Mesenchymal stem cell (in vitro differentiated cells and primary cell): ENCODE data around the gene CNPPD1.
"Not testable (repeated sequence)": the region's sequence is repeated elsewhere in the genome, so short reads cannot be mapped to it uniquely, and the experiment has no call there.

Experiments
- DNase-seq: peaks from one replicate; pipeline ENCODE4 v3.0.0-alpha.2; 2013
- H2AFZ ChIP-seq: one replicate; pipeline ENCODE4 v1.6.1; 2013; ENCODE audit warnings: low read depth, mild to moderate bottlenecking, control low read depth, inconsistent platforms, low read length, moderate library complexity
- H2AK5ac ChIP-seq: 2 replicates; pipeline ENCODE4 v1.6.1; 2013; ENCODE audit warnings: low read length, moderate library complexity, mild to moderate bottlenecking, inconsistent platforms; ENCODE audit not compliant: severe bottlenecking
- H2BK120ac ChIP-seq: one replicate; pipeline ENCODE4 v1.6.1; 2013; ENCODE audit warnings: low read depth, mild to moderate bottlenecking, inconsistent platforms, low read length, moderate library complexity
- H2BK12ac ChIP-seq, 2 experiments: one replicate each; pipeline ENCODE4 v1.6.1; 2013; ENCODE audit warnings: inconsistent platforms in 2 of 2, low read length in 2 of 2, mild to moderate bottlenecking in 2 of 2, moderate library complexity in 2 of 2, control low read depth in 1 of 2
- H2BK15ac ChIP-seq: one replicate; pipeline ENCODE4 v1.6.1; 2013; ENCODE audit warnings: mild to moderate bottlenecking, low read depth, inconsistent platforms; ENCODE audit not compliant: poor library complexity, severe bottlenecking
- H2BK5ac ChIP-seq: 2 replicates; pipeline ENCODE4 v1.6.1; 2013; ENCODE audit warnings: low read depth, mild to moderate bottlenecking, low read length, control low read depth, inconsistent platforms; ENCODE audit not compliant: poor library complexity, severe bottlenecking
- H3K14ac ChIP-seq, 2 experiments: one replicate each; pipeline ENCODE4 v1.6.1; 2013; ENCODE audit warnings: inconsistent platforms in 2 of 2, low read length in 2 of 2, control low read depth in 1 of 2, mild to moderate bottlenecking in 1 of 2, moderate library complexity in 1 of 2
- H3K18ac ChIP-seq, 2 experiments: one replicate each; pipeline ENCODE4 v1.6.1; 2013; ENCODE audit warnings: inconsistent platforms in 2 of 2, low read length in 2 of 2, control low read depth in 1 of 2, low read depth in 1 of 2, mild to moderate bottlenecking in 1 of 2
- H3K23ac ChIP-seq, 2 experiments: one replicate each; pipeline ENCODE4 v1.6.1; 2013; ENCODE audit warnings: inconsistent platforms in 2 of 2, low read length in 2 of 2, mild to moderate bottlenecking in 2 of 2, moderate library complexity in 2 of 2, control low read depth in 1 of 2
- H3K27ac ChIP-seq: 2 replicates; pipeline ENCODE4 v1.5.1; 2013; ENCODE audit warnings: mild to moderate bottlenecking, moderate library complexity, low read length, control low read depth, inconsistent platforms; ENCODE audit not compliant: poor library complexity, severe bottlenecking
- H3K27me3 ChIP-seq, 2 experiments: 2 replicates each; pipeline versions ENCODE4 v1.6.1 to v1.7.0; 2013; ENCODE audit warnings: low read length in 2 of 2, mild to moderate bottlenecking in 2 of 2, moderate library complexity in 2 of 2, control low read depth in 1 of 2, inconsistent platforms in 1 of 2; ENCODE audit not compliant: control insufficient read depth in 1 of 2, insufficient read depth in 1 of 2
- H3K36me3 ChIP-seq, 2 experiments: 2 replicates each; pipeline versions ENCODE4 v1.6.1 to v1.7.0; 2013; ENCODE audit warnings: low read length in 2 of 2, control low read depth in 1 of 2, inconsistent platforms in 1 of 2, low read depth in 1 of 2, mild to moderate bottlenecking in 1 of 2; ENCODE audit not compliant: insufficient read depth in 2 of 2, control insufficient read depth in 1 of 2
- H3K4ac ChIP-seq, 2 experiments: one replicate each; pipeline ENCODE4 v1.6.1; 2013; ENCODE audit warnings: inconsistent platforms in 2 of 2, low read length in 2 of 2, mild to moderate bottlenecking in 2 of 2, moderate library complexity in 2 of 2, control low read depth in 1 of 2, low read depth in 1 of 2
- H3K4me1 ChIP-seq: 2 replicates; pipeline ENCODE4 v1.6.1; 2013; ENCODE audit warnings: low read depth, low read length, control low read depth; ENCODE audit not compliant: control insufficient read depth, insufficient read depth
- H3K4me2 ChIP-seq: 2 replicates; pipeline ENCODE4 v1.6.1; 2013; ENCODE audit warnings: low read length, mild to moderate bottlenecking, inconsistent platforms; ENCODE audit not compliant: poor library complexity, severe bottlenecking
- H3K4me3 ChIP-seq, 2 experiments: 2 replicates each; pipeline versions ENCODE4 v1.5.1 to v1.7.0; 2013; ENCODE audit warnings: low read length in 2 of 2, mild to moderate bottlenecking in 2 of 2, control low read depth in 1 of 2, low read depth in 1 of 2; ENCODE audit not compliant: insufficient read depth in 1 of 2
- H3K79me1 ChIP-seq: replicated peaks from 2 replicates; pipeline ENCODE4 v1.6.1; 2013; ENCODE audit warnings: mild to moderate bottlenecking, control low read depth, low read length, inconsistent platforms; ENCODE audit not compliant: poor library complexity, severe bottlenecking
- H3K9ac ChIP-seq: 2 replicates; pipeline ENCODE4 v1.7.0; 2013; ENCODE audit warnings: mild to moderate bottlenecking, low read length, moderate library complexity
- H3K9me3 ChIP-seq: 2 replicates; pipeline ENCODE4 v1.7.0; 2013; ENCODE audit warnings: mild to moderate bottlenecking, low read length; ENCODE audit not compliant: control insufficient read depth
- H4K8ac ChIP-seq: one replicate; pipeline ENCODE4 v1.6.1; 2013; ENCODE audit warnings: inconsistent platforms, mild to moderate bottlenecking, low read length, moderate library complexity
- H4K91ac ChIP-seq: one replicate; pipeline ENCODE4 v1.6.1; 2013; ENCODE audit warnings: mild to moderate bottlenecking, low read length, inconsistent platforms
- WGBS: methylation state at CpG from one replicate; pipeline ENCODE4 v1.1.7; 2013; ENCODE audit warnings: mixed read lengths; 5-methylcytosine and 5-hydroxymethylcytosine counted together

Gene CNPPD1

DNA sequence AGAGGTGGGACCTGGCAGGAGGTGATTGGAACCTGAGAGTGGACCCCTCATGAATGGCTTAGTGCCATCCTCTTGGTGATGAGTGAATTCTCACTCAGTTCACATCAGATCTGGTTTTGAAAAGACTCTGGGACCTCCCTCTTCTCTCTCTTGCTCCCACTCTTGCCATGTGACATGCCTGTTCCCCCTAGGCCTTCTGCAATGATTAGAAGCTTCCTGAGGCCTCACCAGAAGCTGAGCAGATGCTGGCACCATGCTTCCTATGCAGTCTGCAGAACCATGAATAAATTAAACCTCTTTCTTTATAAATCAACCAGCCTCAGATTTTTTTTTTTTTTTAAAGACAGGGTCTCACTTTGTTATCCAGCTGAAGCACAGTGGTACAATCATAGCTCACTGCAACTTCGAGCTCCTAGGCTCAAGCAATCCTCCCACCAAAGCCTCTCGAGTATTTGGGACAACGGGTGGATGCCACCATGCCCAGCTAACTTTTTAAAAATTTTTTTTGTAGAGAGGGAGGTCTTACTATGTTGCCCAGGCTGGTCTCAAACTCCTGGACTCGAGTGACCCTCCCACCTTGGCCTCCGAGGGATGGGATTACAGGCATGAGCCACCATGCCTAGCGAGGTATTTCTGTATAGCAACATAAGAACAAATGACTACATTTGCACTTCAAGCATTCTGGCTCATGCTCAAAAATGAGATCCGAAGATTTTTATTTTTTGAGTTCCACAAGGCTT, 27.9 kb upstream of the CNPPD1 start:
- Histone ChIP-seq H2AFZ (no peak overlapping the region), H4K91ac (no peak overlapping the region), H3K4ac (no peak overlapping the region), H3K27ac (no peak overlapping the region), H3K4me1 (peaks cover 14% of the 10 kb centered on the region), H3K27me3 (peaks cover 1 to 3% of the 10 kb centered on the region in 2 experiments), H2AK5ac (no peak overlapping the region), H3K23ac (no peak overlapping the region), H3K9ac (no peak overlapping the region), H3K4me3 (no peak overlapping the region), H3K36me3 (peaks cover 15 to 19% of the 10 kb centered on the region in 2 experiments), H3K9me3 (no peaks in the 10 kb centered on the region), H3K4me2 (no peak overlapping the region), H2BK120ac (no peak overlapping the region), H2BK12ac (no peak overlapping the region), H3K18ac (no peak overlapping the region), H4K8ac (no peak overlapping the region), H2BK5ac (no peak overlapping the region), H3K14ac (no peak overlapping the region), H3K79me1 (peaks cover 8% of the 10 kb centered on the region), H2BK15ac (no peak overlapping the region)
- 85% methylated on average over 7 of the region's 7 CpGs for WGBS
- no peak for DNase-seq

DNA sequence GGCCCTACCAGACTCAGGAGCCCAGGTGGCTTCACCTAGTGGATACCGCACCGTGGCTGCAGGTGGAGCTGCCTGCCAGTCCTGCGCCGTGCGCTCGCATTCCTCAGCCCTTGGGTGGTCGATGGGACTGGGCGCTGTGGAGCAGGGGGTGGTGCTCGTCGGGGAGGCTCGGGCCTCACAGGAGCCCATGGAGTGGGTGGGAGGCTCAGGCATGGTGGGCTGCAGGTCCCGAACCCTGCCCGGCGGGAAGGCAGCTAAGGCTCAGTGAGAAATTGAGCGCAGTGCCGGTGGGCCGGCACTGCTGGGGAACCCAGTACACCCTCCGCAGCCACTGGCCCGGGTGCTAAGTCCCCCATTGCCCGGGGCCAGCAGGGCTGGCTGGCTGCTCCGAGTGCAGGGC, 24.6 kb upstream of the CNPPD1 start:
- not testable (repeated sequence) for H3K4me3 ChIP-seq, H4K8ac ChIP-seq

DNA sequence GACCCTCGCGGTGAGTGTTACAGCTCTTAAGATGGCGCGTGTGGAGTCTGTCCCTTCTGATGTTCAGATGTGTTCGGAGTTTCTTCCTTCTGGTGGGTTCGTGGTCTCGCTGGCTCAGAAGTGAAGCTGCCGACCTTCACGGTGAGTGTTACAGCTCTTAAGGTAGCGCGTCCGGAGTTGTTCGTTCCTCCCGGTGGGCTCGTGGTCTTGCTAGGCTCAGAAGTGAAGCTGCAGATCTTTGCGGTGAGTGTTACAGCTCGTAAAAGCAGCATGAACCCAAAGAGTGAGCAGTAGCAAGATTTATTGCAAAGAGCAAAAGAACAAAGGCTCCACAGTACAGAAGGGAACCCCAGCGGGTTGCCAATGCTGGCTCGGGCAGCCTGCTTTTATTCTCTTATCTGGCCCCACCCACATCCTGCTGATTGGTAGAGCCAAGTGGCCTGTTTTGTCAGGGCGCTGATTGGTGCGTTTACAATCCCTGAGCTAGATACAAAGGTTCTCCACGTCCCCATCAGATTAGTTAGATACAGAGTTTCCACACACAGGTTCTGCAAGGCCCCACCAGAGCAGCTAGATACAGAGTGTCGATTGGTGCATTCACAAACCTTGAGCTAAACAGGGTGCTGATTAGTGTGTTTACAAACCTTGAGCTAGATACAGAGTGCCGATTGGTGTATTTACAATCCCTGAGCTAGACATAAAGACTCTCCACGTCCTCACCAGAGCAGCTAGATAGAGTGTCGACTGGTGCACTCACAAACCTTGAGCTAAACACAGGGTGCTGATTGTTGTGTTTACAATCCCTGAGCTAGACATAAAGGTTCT, 24.0 kb upstream of the CNPPD1 start:
- H3K27ac ChIP-seq, H4K8ac ChIP-seq, H3K9ac ChIP-seq, H3K9me3 ChIP-seq, H3K79me1 ChIP-seq, H3K4me1 ChIP-seq, H2BK5ac ChIP-seq, H4K91ac ChIP-seq, H2AFZ ChIP-seq, H3K4me3 ChIP-seq, H3K23ac ChIP-seq, H3K4me2 ChIP-seq, H3K36me3 ChIP-seq, H3K14ac ChIP-seq, H2BK12ac ChIP-seq, H3K4ac ChIP-seq, H3K18ac ChIP-seq, H2BK15ac ChIP-seq, DNase-seq, H2BK120ac ChIP-seq, H2AK5ac ChIP-seq: not testable (repeated sequence)
- 88% methylated on average over 23 of the region's 26 CpGs for WGBS
- H3K27me3 ChIP-seq = peaks cover 11 to 17% of the 10 kb centered on the region in 2 experiments

More for the DNA sequence above, 24.6 kb upstream of the CNPPD1 start:
- not testable (repeated sequence) for H2BK120ac ChIP-seq, H3K14ac ChIP-seq, H3K36me3 ChIP-seq, H2BK5ac ChIP-seq, H3K27ac ChIP-seq, H3K23ac ChIP-seq, H3K4me2 ChIP-seq, H3K4ac ChIP-seq, H2BK15ac ChIP-seq, H3K9me3 ChIP-seq, H2AK5ac ChIP-seq, H3K79me1 ChIP-seq, H2AFZ ChIP-seq, H3K9ac ChIP-seq, H2BK12ac ChIP-seq, H3K4me1 ChIP-seq, H3K18ac ChIP-seq, DNase-seq, H4K91ac ChIP-seq
- WGBS = 97% methylated on average over 16 of the region's 21 CpGs
- H3K27me3 ChIP-seq = peaks cover 11 to 14% of the 10 kb centered on the region in 2 experiments

DNA sequence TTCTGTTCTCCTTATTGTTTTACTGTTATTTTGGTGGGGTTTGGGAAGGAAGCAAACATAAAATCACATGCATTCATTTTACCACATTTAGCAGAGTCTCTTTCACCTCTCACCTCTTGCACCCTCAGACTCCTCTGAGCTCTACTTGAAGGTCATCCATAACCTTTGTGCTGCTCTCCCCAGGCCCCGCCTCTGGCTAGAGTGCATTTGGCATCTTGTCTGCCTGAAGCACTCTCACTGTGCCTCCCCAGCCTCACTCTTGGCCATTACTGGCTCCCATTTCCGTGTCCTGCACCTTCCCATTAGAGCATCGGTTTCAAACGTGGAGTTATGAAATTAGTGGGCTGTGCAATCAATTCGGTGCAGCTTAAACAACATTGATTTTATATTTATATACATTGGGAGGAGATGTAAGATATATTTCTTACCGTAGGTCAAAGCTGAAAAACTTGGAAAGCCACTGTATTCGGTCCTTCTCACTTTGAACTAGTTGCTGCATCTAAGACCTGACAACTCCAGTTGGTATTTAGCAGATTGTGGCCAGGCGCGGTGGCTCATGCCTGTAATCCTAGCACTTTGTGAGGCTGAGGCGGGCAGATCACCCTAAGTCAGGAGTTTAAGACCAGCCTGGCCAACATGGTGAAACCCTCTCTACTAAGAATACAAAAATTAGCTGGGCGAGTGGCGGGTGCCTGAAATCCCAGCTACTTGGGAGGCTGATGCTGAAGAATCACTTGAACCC, 22.9 kb upstream of the CNPPD1 start:
- Histone ChIP-seq H3K36me3 (no peaks in the 10 kb centered on the region), H3K9ac (no peak overlapping the region), H2BK5ac (no peak overlapping the region), H4K91ac (no peak overlapping the region), H3K27me3 (peaks cover 11 to 21% of the 10 kb centered on the region in 2 experiments), H2BK120ac (no peak overlapping the region), H3K23ac (no peak overlapping the region), H2AK5ac (no peak overlapping the region), H3K79me1 (no peaks in the 10 kb centered on the region), H3K18ac (no peak overlapping the region), H2BK15ac (no peak overlapping the region), H3K14ac (no peak overlapping the region), H3K4me3 (no peak overlapping the region), H3K27ac (no peak overlapping the region), H2AFZ (no peak overlapping the region), H3K9me3 (no peaks in the 10 kb centered on the region), H3K4me1 (no peaks in the 10 kb centered on the region), H3K4me2 (no peak overlapping the region), H2BK12ac (no peak overlapping the region), H3K4ac (no peak overlapping the region), H4K8ac (no peak overlapping the region)
- 91% methylated on average over 11 of the region's 12 CpGs for WGBS
- DNase-seq = no peak
